Smooth muscle cell (in vitro differentiated cells): ENCODE measurements around the gene MIOX. TPM values are rescaled to one million over a fixed set of nuclear protein-coding genes. Genes with fewer than 3 reads are reported as not detected.
A peak's percentile ranks its signal among the peaks of the same experiment; 100 is the strongest.

ENCODE experiments used
- DNase-seq: peaks from one replicate; lab custom pipeline; 2025; ENCODE audit not compliant: unreplicated experiment; lab: John Stamatoyannopoulos, UW
- H2AFZ ChIP-seq: fragments of 200-600 bp; sonication (generic); 2 replicates; pipeline ENCODE4 v1.6.0; 2016; ENCODE audit warnings: antibody characterized with exemption, low read depth, mild to moderate bottlenecking
- H3F3A ChIP-seq: fragments of 200-600 bp; sonication (generic); 2 replicates; pipeline ENCODE4 v1.6.0; 2017; ENCODE audit warnings: antibody characterized with exemption, low read depth
- H3K27ac ChIP-seq: fragments of 200-600 bp; sonication (generic); 2 replicates; pipeline ENCODE4 v1.5.1; 2016; ENCODE audit warnings: low read depth, mild to moderate bottlenecking
- H3K27me3 ChIP-seq: fragments of 200-600 bp; sonication (generic); 2 replicates; pipeline ENCODE4 v1.6.1; 2016; ENCODE audit warnings: low read depth, mild to moderate bottlenecking
- H3K36me3 ChIP-seq: fragments of 200-600 bp; sonication (generic); 2 replicates; pipeline ENCODE4 v1.5.1; 2016; ENCODE audit warnings: low read depth
- H3K4me1 ChIP-seq: fragments of 200-600 bp; sonication (generic); 2 replicates; pipeline ENCODE4 v1.5.1; 2016; ENCODE audit warnings: low read depth
- H3K4me2 ChIP-seq: fragments of 200-600 bp; sonication (generic); 2 replicates; pipeline ENCODE4 v1.6.0; 2016; ENCODE audit warnings: mild to moderate bottlenecking
- H3K4me3 ChIP-seq: fragments of 200-600 bp; sonication (generic); 2 replicates; pipeline ENCODE4 v1.5.1; 2016; ENCODE audit warnings: mild to moderate bottlenecking
- H3K79me2 ChIP-seq: fragments of 200-600 bp; sonication (generic); 2 replicates; pipeline ENCODE4 v1.6.0; 2016; ENCODE audit warnings: low read depth, mild to moderate bottlenecking
- H3K9ac ChIP-seq: fragments of 200-600 bp; sonication (generic); 2 replicates; pipeline ENCODE4 v1.6.0; 2016; ENCODE audit warnings: low read depth
- H3K9me3 ChIP-seq: fragments of 200-600 bp; sonication (generic); replicated peaks from 2 replicates; pipeline ENCODE4 v1.5.1; 2016; ENCODE audit warnings: low read depth
- H4K20me1 ChIP-seq: fragments of 200-600 bp; sonication (generic); 2 replicates; pipeline ENCODE4 v1.6.0; 2016; ENCODE audit warnings: low read depth
- CTCF ChIP-seq: fragments of 200-600 bp; sonication (generic); IDR thresholded peaks from 2 replicates; pipeline ENCODE4 v1.5.1; 2017; ENCODE audit warnings: borderline replicate concordance, mild to moderate bottlenecking, antibody characterized with exemption; ENCODE audit not compliant: insufficient read depth, poor library complexity, severe bottlenecking
- WGBS: methylation state at CpG from one replicate; pipeline ENCODE4 v1.1.7; 2016; ENCODE audit warnings: low lambda C conversion rate; 5-methylcytosine and 5-hydroxymethylcytosine counted together
- polyA plus RNA-seq: library from polyadenylated mRNA; unstranded; fragments of >200 nt; fragmentation: Nextera tagmentation; extraction: Ambion mirVana; gene quantifications from 2 replicates; pipeline ENCODE4 v1.2.1, GENCODE V29; 2016
- total RNA-seq: library from RNA; depleted of rRNA; stranded (reverse); fragments of >200 nt; gene quantifications from 2 replicates; pipeline ENCODE4 v1.2.3, GENCODE V29; 2014

The MIOX gene
- total and polyA plus RNA-seq, 2 experiments from 2014 or later, result 0.49 TPM; not detected in 1

GRCh38 chr22:50526108-50526833, 39.6 kb downstream of the MIOX start:
- no peaks in the 10 kb centered on the region for H3K9me3 ChIP-seq
- WGBS, result 2% methylated on average over 43 of the region's 77 CpGs
- H3K4me2 ChIP-seq, result peak overlapping the region; percentile 98
- H2AFZ ChIP-seq, result no peak overlapping the region
- peaks cover 10% of the 10 kb centered on the region for H3K79me2 ChIP-seq
- H3K9ac ChIP-seq, result peak overlapping the region; percentile 64
- peaks cover 4% of the 10 kb centered on the region for H3K4me1 ChIP-seq
- H3K27ac ChIP-seq, result peak overlapping the region; percentile 63
- peak; percentile 81 for DNase-seq
- H3K4me3 ChIP-seq, result peak overlapping the region; percentile 79
- no peaks in the 10 kb centered on the region for H3K27me3 ChIP-seq
- H4K20me1 ChIP-seq, result peaks cover 33% of the 10 kb centered on the region
- TF ChIP-seq CTCF, result peak; percentile 76
- H3K36me3 ChIP-seq, result no peaks in the 10 kb centered on the region
- H3F3A ChIP-seq, result peaks cover 46% of the 10 kb centered on the region

- Histone ChIP-seq H3K79me2 (peaks cover 10% of the 10 kb centered on the region), H3F3A (peaks cover 48% of the 10 kb centered on the region), H4K20me1 (peaks cover 33% of the 10 kb centered on the region), H3K4me3 (peak overlapping the region; percentile 79), H3K9me3 (no peaks in the 10 kb centered on the region), H3K9ac (peak overlapping the region; percentile 64), H3K27me3 (no peaks in the 10 kb centered on the region), H3K4me2 (peak overlapping the region; percentile 98), H3K36me3 (no peaks in the 10 kb centered on the region), H3K27ac (peak overlapping the region; percentile 63), H2AFZ (no peak overlapping the region), H3K4me1 (peaks cover 7% of the 10 kb centered on the region)
- WGBS, result 46% methylated on average over 29 of the region's 29 CpGs
- DNase-seq, result no peak
- no peak for TF ChIP-seq CTCF
Observed at GRCh38 chr22:50526834-50527801, 40.5 kb downstream of the MIOX start.

GRCh38 chr22:50527921-50528681, 41.4 kb downstream of the MIOX start:
- Histone ChIP-seq H3K4me3 (no peak overlapping the region), H3K27ac (peak overlapping the region; percentile 97), H2AFZ (no peak overlapping the region), H3K27me3 (no peaks in the 10 kb centered on the region), H3K9ac (no peak overlapping the region), H4K20me1 (peaks cover 30% of the 10 kb centered on the region), H3K4me2 (peak overlapping the region; percentile 98), H3K9me3 (no peaks in the 10 kb centered on the region), H3F3A (peaks cover 57% of the 10 kb centered on the region), H3K79me2 (peaks cover 10% of the 10 kb centered on the region), H3K4me1 (peaks cover 17% of the 10 kb centered on the region), H3K36me3 (no peaks in the 10 kb centered on the region)
- TF ChIP-seq CTCF, result no peak
- DNase-seq, result no peak
- WGBS, result 89% methylated on average over 18 of the region's 18 CpGs
